ENCODE measurements around the gene STAT2. TPM values are rescaled to one million over a fixed set of nuclear protein-coding genes. Genes with fewer than 3 reads are reported as not detected.

The STAT2 gene
- total and polyA plus RNA-seq, 2 of the 13 experiments (the other 11 are each of a cell fraction or from before 2014, with no cell fraction given) = 43.5 to 84.6 TPM

- TF ChIP-seq ZNF407 (CRISPR knock-in tag; IDR thresholded peaks at IDR 0.05; ENCODE audit: not compliant biosample characterization) (peak; percentile 25), PRDM10 (CRISPR knock-in tag; IDR thresholded peaks at IDR 0.05; ENCODE audit: low read depth) (no peak), ZBTB38 (CRISPR knock-in tag; IDR thresholded peaks at IDR 0.05) (no peak; the same call in 1 of the 2 replicates), ZMAT3 (CRISPR knock-in tag; conservative IDR thresholded peaks at IDR 0.05) (no peak), ZNF792 (CRISPR knock-in tag; IDR thresholded peaks at IDR 0.05) (no peak), ZNF224 (CRISPR knock-in tag; IDR thresholded peaks at IDR 0.05) (no peak), KDM3A (CRISPR knock-in tag; IDR thresholded peaks at IDR 0.05; ENCODE audit: low read depth) (no peak), FOXA3 (CRISPR knock-in tag; IDR thresholded peaks at IDR 0.05) (no peak; the same call in 1 of the 2 replicates), CCDC6 (CRISPR knock-in tag; IDR thresholded peaks at IDR 0.05) (peak; percentile 38; the same call in 1 of the 2 replicates), ZNF672 (CRISPR knock-in tag; IDR thresholded peaks at IDR 0.05) (no peak), ZNF274 (CRISPR knock-in tag; IDR thresholded peaks at IDR 0.05) (peak; percentile 70), ETS1 (CRISPR knock-in tag; IDR thresholded peaks at IDR 0.05) (no peak), SALL2 (CRISPR knock-in tag; IDR thresholded peaks at IDR 0.05) (no peak), EP300 (IDR thresholded peaks at IDR 0.05; ENCODE audit: low read depth in 2 of 2, low read length in 2 of 2) (no peak), EP300 (CRISPR knock-in tag; IDR thresholded peaks at IDR 0.05; ENCODE audit: borderline replicate concordance) (no peak), TP53 (CRISPR knock-in tag; conservative IDR thresholded peaks at IDR 0.05) (no peak), FOXM1 (CRISPR knock-in tag; IDR thresholded peaks at IDR 0.05) (no peak), SMARCC2 (IDR thresholded peaks at IDR 0.05) (no peak), ZNF790 (CRISPR knock-in tag; IDR thresholded peaks at IDR 0.05; ENCODE audit: borderline replicate concordance) (no peak)
Measured at GRCh38 chr12:56333197-56333678, 26.7 kb downstream of the STAT2 start (continued).
